H9 (cell line): Measurements from ENCODE around the gene VNN1. TPM values are rescaled to one million over a fixed set of nuclear protein-coding genes. Genes with fewer than 3 reads are reported as not detected.

Experiments
- DNase-seq: peaks from one replicate; pipeline ENCODE4 v3.0.0-alpha.2; 2017
- H2AFZ ChIP-seq: one replicate; pipeline ENCODE4 v1.6.1; 2013; ENCODE audit warnings: mild to moderate bottlenecking, low read length, control low read depth, moderate library complexity
- H2AK5ac ChIP-seq: 2 replicates; pipeline ENCODE4 v1.6.1; 2013; ENCODE audit warnings: low read length, control low read depth, mixed read lengths; ENCODE audit not compliant: insufficient read length
- H2BK120ac ChIP-seq: one replicate; pipeline ENCODE4 v1.6.1; 2013; ENCODE audit warnings: low read depth, mild to moderate bottlenecking, low read length, control low read depth, inconsistent platforms; ENCODE audit not compliant: poor library complexity, severe bottlenecking
- H2BK12ac ChIP-seq: 2 replicates; pipeline ENCODE4 v1.6.1; 2013; ENCODE audit warnings: low read length, control low read depth, mixed read lengths, low read depth; ENCODE audit not compliant: insufficient read length
- H2BK15ac ChIP-seq: 2 replicates; pipeline ENCODE4 v1.6.1; 2013; ENCODE audit warnings: low read depth, low read length, control low read depth
- H2BK20ac ChIP-seq: one replicate; pipeline ENCODE4 v1.6.1; 2013; ENCODE audit warnings: low read depth, mild to moderate bottlenecking, low read length, control low read depth, inconsistent platforms; ENCODE audit not compliant: poor library complexity, severe bottlenecking
- H2BK5ac ChIP-seq: 2 replicates; pipeline ENCODE4 v1.6.1; 2013; ENCODE audit warnings: low read length, control low read depth, mixed read lengths; ENCODE audit not compliant: insufficient read length
- H3K14ac ChIP-seq: 2 replicates; pipeline ENCODE4 v1.6.1; 2013; ENCODE audit warnings: low read length, control low read depth; ENCODE audit not compliant: insufficient read depth
- H3K18ac ChIP-seq: 2 replicates; pipeline ENCODE4 v1.6.1; 2013; ENCODE audit warnings: low read depth, mild to moderate bottlenecking, mixed read lengths, low read length, control low read depth; ENCODE audit not compliant: insufficient read length
- H3K23ac ChIP-seq: 2 replicates; pipeline ENCODE4 v1.6.1; 2013; ENCODE audit warnings: low read length, control low read depth, mixed read lengths, low read depth; ENCODE audit not compliant: insufficient read length
- H3K23me2 ChIP-seq: 2 replicates; pipeline ENCODE4 v1.6.1; 2013; ENCODE audit warnings: low read depth, mild to moderate bottlenecking, mixed read lengths, low read length, control low read depth; ENCODE audit not compliant: insufficient read length, poor library complexity, severe bottlenecking
- H3K27ac ChIP-seq: 2 replicates; pipeline ENCODE4 v1.5.1; 2013; ENCODE audit warnings: low read length, control low read depth, mixed read lengths, low read depth; ENCODE audit not compliant: insufficient read length
- H3K27me3 ChIP-seq: 2 replicates; pipeline ENCODE4 v1.6.1; 2013; ENCODE audit warnings: low read length, control low read depth, inconsistent platforms; ENCODE audit not compliant: insufficient read depth
- H3K4ac ChIP-seq: 2 replicates; pipeline ENCODE4 v1.6.1; 2013; ENCODE audit warnings: low read depth, mild to moderate bottlenecking, control low read depth, inconsistent platforms, low read length, moderate library complexity
- H3K4me1 ChIP-seq: 2 replicates; pipeline ENCODE4 v1.6.1; 2013; ENCODE audit warnings: low read length, control low read depth, inconsistent platforms; ENCODE audit not compliant: insufficient read depth
- H3K4me2 ChIP-seq: 2 replicates; pipeline ENCODE4 v1.6.1; 2013; ENCODE audit warnings: low read length, control low read depth, mixed read lengths; ENCODE audit not compliant: insufficient read length, insufficient read depth
- H3K56ac ChIP-seq: 2 replicates; pipeline ENCODE4 v1.6.1; 2013; ENCODE audit warnings: low read depth, mild to moderate bottlenecking, mixed read lengths, low read length, control low read depth; ENCODE audit not compliant: insufficient read length
- H3K79me1 ChIP-seq: 2 replicates; pipeline ENCODE4 v1.6.1; 2013; ENCODE audit warnings: low read depth, mild to moderate bottlenecking, moderate library complexity, low read length, control low read depth, inconsistent platforms; ENCODE audit not compliant: insufficient read depth, poor library complexity, severe bottlenecking
- H3K79me2 ChIP-seq: 2 replicates; pipeline ENCODE4 v1.6.1; 2013; ENCODE audit warnings: low read length, control low read depth, inconsistent platforms; ENCODE audit not compliant: insufficient read depth
- H3K9ac ChIP-seq: 2 replicates; pipeline ENCODE4 v1.6.1; 2013; ENCODE audit warnings: low read length, control low read depth, mixed read lengths; ENCODE audit not compliant: insufficient read length; ENCODE audit errors: extremely low read depth
- H3K9me3 ChIP-seq: one replicate; pipeline ENCODE4 v1.6.1; 2013; ENCODE audit warnings: low read depth, low read length, inconsistent platforms; ENCODE audit not compliant: control insufficient read depth
- H3T11ph ChIP-seq: one replicate; pipeline ENCODE4 v1.6.1; 2013; ENCODE audit warnings: mild to moderate bottlenecking, low read length, control low read depth, inconsistent platforms
- H4K20me1 ChIP-seq: one replicate; pipeline ENCODE4 v1.6.1; 2013; ENCODE audit not compliant: control insufficient read depth, insufficient read length, insufficient read depth
- H4K5ac ChIP-seq: 2 replicates; pipeline ENCODE4 v1.6.1; 2013; ENCODE audit warnings: low read depth, mild to moderate bottlenecking, mixed read lengths, low read length, control low read depth; ENCODE audit not compliant: insufficient read length
- H4K8ac ChIP-seq: replicated peaks from 2 replicates; pipeline ENCODE4 v1.6.1; 2013; ENCODE audit warnings: low read length, control low read depth, mixed read lengths, low read depth; ENCODE audit not compliant: insufficient read length
- H4K91ac ChIP-seq: 2 replicates; pipeline ENCODE4 v1.6.1; 2013; ENCODE audit warnings: low read depth, mild to moderate bottlenecking, moderate library complexity, mixed read lengths, low read length, control low read depth; ENCODE audit not compliant: insufficient read length
- H3K27ac Mint-ChIP-seq, 3 experiments: 2 replicates in 2 of 3; 3 replicates in 1 of 3; pipeline ENCODE4 v1.8.0; 2020 to 2021; ENCODE audit warnings: mixed read lengths in 3 of 3, mild to moderate bottlenecking in 1 of 3, moderate library complexity in 1 of 3
- H3K27me3 Mint-ChIP-seq: 2 replicates; pipeline ENCODE4 v1.8.0; 2021; ENCODE audit warnings: low read depth, mild to moderate bottlenecking, moderate library complexity, mixed read lengths
- H3K36me3 Mint-ChIP-seq, 3 experiments: 2 replicates in 2 of 3; 3 replicates in 1 of 3; pipeline ENCODE4 v1.8.0; 2020 to 2021; ENCODE audit warnings: low read depth in 3 of 3, mixed read lengths in 3 of 3; ENCODE audit not compliant: insufficient read depth in 1 of 3
- H3K4me1 Mint-ChIP-seq, 2 experiments: 2 replicates each; pipeline ENCODE4 v1.8.0; 2020; ENCODE audit warnings: mixed read lengths in 2 of 2
- H3K4me3 Mint-ChIP-seq, 2 experiments: 2 replicates in 1 of 2; 3 replicates in 1 of 2; pipeline ENCODE4 v1.8.0; 2020 to 2021; ENCODE audit warnings: mild to moderate bottlenecking in 2 of 2, mixed read lengths in 2 of 2, moderate library complexity in 1 of 2
- H3K9me3 Mint-ChIP-seq, 2 experiments: 2 replicates in 1 of 2; 3 replicates in 1 of 2; pipeline ENCODE4 v1.8.0; 2020; ENCODE audit warnings: mild to moderate bottlenecking in 2 of 2, mixed read lengths in 2 of 2, moderate library complexity in 1 of 2
- CTCF ChIP-seq: fragments of 200-600 bp; sonication (generic); conservative IDR thresholded peaks from 3 replicates; pipeline ENCODE4 v1.8.0; 2021; ENCODE audit warnings: antibody characterized with exemption, mild to moderate bottlenecking
- WGBS: extraction: QIAGEN DNeasy Blood & Tissue Kit; methylation state at CpG from one replicate; pipeline ENCODE4 v1.1.7; 2013; ENCODE audit warnings: missing lambda C conversion rate, low lambda C conversion rate, mixed read lengths; ENCODE audit not compliant: insufficient read length; ENCODE audit errors: extremely low coverage; 5-methylcytosine and 5-hydroxymethylcytosine counted together
- total RNA-seq: library from RNA; stranded (reverse); gene quantifications from 2 replicates; pipeline ENCODE4 v1.2.1, GENCODE V29; 2021

VNN1 gene
- total RNA-seq, 1 experiment from 2014 or later = not detected

GRCh38 chr6:132659082-132659481, 54.8 kb downstream of the VNN1 start, which contains the start of gene TAAR1:
Gene TAAR1, minus strand, starts transcription at chr6:132659182. Its CDS starts 13,179 bp downstream, at chr6:132646003.
- H4K5ac ChIP-seq = no peak within 1 kb of the TSS
- H3K9ac ChIP-seq = no peak within 1 kb of the TSS
- no peak within 1 kb of the TSS for H2BK15ac ChIP-seq
- H2BK20ac ChIP-seq = no peak within 1 kb of the TSS
- DNase-seq = no peak
- no peak within 1 kb of the TSS for H3K4me3 Mint-ChIP-seq
- no peaks in the 10 kb centered on the region for H3K23me2 ChIP-seq
- no peaks in the 10 kb centered on the region for H3K4me1 ChIP-seq
- H3K36me3 Mint-ChIP-seq = no peaks in the 10 kb centered on the region
- H3K4ac ChIP-seq = no peak within 1 kb of the TSS
- no peak within 1 kb of the TSS for H2AK5ac ChIP-seq
- H3K56ac ChIP-seq = no peak within 1 kb of the TSS
- H4K91ac ChIP-seq = no peak within 1 kb of the TSS
- no peak within 1 kb of the TSS for H4K8ac ChIP-seq
- no peaks in the 10 kb centered on the region; a peak in 1 of 5 replicates for H3K9me3 Mint-ChIP-seq
- no peak within 1 kb of the TSS for H2BK120ac ChIP-seq
- no peak for TF ChIP-seq CTCF
- no peaks in the 10 kb centered on the region for H4K20me1 ChIP-seq
- no peaks in the 10 kb centered on the region for H3K9me3 ChIP-seq
- H2AFZ ChIP-seq = no peak within 1 kb of the TSS
- no peaks in the 10 kb centered on the region for H3K27me3 ChIP-seq
- peak within 1 kb of the TSS in 1 of 3 experiments; percentile 72; a peak in 1 of 7 replicates for H3K27ac Mint-ChIP-seq
- WGBS = no CpG with 5 or more reads among the region's 3 CpGs
- H3K79me1 ChIP-seq = no peaks in the 10 kb centered on the region
- H3K14ac ChIP-seq = no peak within 1 kb of the TSS
- no peak within 1 kb of the TSS for H3K27ac ChIP-seq
- no peak within 1 kb of the TSS for H3K18ac ChIP-seq
- H3K27me3 Mint-ChIP-seq = no peaks in the 10 kb centered on the region
- no peaks in the 10 kb centered on the region for H3K79me2 ChIP-seq
- no peak within 1 kb of the TSS for H3T11ph ChIP-seq
- no peak within 1 kb of the TSS for H3K4me2 ChIP-seq
- H2BK12ac ChIP-seq = no peak within 1 kb of the TSS
- no peak within 1 kb of the TSS for H2BK5ac ChIP-seq
- no peak within 1 kb of the TSS for H3K23ac ChIP-seq
- H3K4me1 Mint-ChIP-seq = peaks cover 0 to 2% of the 10 kb centered on the region in 2 experiments; a peak in 2 of 4 replicates
